Measurements from ENCODE around the gene GPR89A. TPM values are rescaled to one million over a fixed set of nuclear protein-coding genes. Genes with fewer than 3 reads are reported as not detected.

Gene GPR89A
- total RNA-seq, 1 donor from 2014 or later: 31.4 TPM

GRCh38 chr1:145702826-145703225 is 95.0 kb downstream of the GPR89A start:
- TF ChIP-seq CTCF (IDR thresholded peaks at IDR 0.05; ENCODE audit: partially characterized antibody, unreplicated experiment): no peak
- peaks cover under 1% of the 10 kb centered on the region for H3K4me1 Mint-ChIP-seq (ENCODE audit: low read depth, unreplicated experiment)
- no peak overlapping the region for H3K4me3 Mint-ChIP-seq (ENCODE audit: unreplicated experiment)

GRCh38 chr1:145705622-145706021 is 97.8 kb downstream of the GPR89A start:
- Mint-ChIP-seq H3K4me1 (ENCODE audit: low read depth, unreplicated experiment) (peaks cover 2% of the 10 kb centered on the region), H3K4me3 (ENCODE audit: unreplicated experiment) (no peak overlapping the region), H3K27ac (ENCODE audit: unreplicated experiment) (no peak overlapping the region), H3K9me3 (ENCODE audit: unreplicated experiment) (no peaks in the 10 kb centered on the region), H3K27me3 (ENCODE audit: unreplicated experiment) (peaks cover 2% of the 10 kb centered on the region), H3K36me3 (ENCODE audit: unreplicated experiment) (no peaks in the 10 kb centered on the region)
- DNase-seq: no peak
- no peak for TF ChIP-seq CTCF (IDR thresholded peaks at IDR 0.05; ENCODE audit: partially characterized antibody, unreplicated experiment)

More at GRCh38 chr1:145702826-145703225, 95.0 kb downstream of the GPR89A start:
- peaks cover 1% of the 10 kb centered on the region for H3K27me3 Mint-ChIP-seq (ENCODE audit: unreplicated experiment)
- H3K27ac Mint-ChIP-seq (ENCODE audit: unreplicated experiment): no peak overlapping the region
- no peak for DNase-seq
- H3K36me3 Mint-ChIP-seq (ENCODE audit: unreplicated experiment): no peaks in the 10 kb centered on the region
- peaks cover 3% of the 10 kb centered on the region for H3K9me3 Mint-ChIP-seq (ENCODE audit: unreplicated experiment)

GRCh38 chr1:145706086-145706664 is 98.4 kb downstream of the GPR89A start:
- no peaks in the 10 kb centered on the region for H3K9me3 Mint-ChIP-seq (ENCODE audit: unreplicated experiment)
- H3K27ac Mint-ChIP-seq (ENCODE audit: unreplicated experiment): no peak overlapping the region
- H3K27me3 Mint-ChIP-seq (ENCODE audit: unreplicated experiment): peaks cover 2% of the 10 kb centered on the region
- H3K36me3 Mint-ChIP-seq (ENCODE audit: unreplicated experiment): no peaks in the 10 kb centered on the region
- H3K4me1 Mint-ChIP-seq (ENCODE audit: low read depth, unreplicated experiment): peaks cover 2% of the 10 kb centered on the region
- H3K4me3 Mint-ChIP-seq (ENCODE audit: unreplicated experiment): no peak overlapping the region
- no peak for TF ChIP-seq CTCF (IDR thresholded peaks at IDR 0.05; ENCODE audit: partially characterized antibody, unreplicated experiment)
- no peak for DNase-seq

GRCh38 chr1:145707183-145707867 is 99.5 kb downstream of the GPR89A start, which contains the start of gene PDZK1:
Gene PDZK1, minus strand, starts transcription at chr1:145707368. Its CDS starts 19,347 bp downstream, at chr1:145688021.
- Mint-ChIP-seq H3K27ac (ENCODE audit: unreplicated experiment) (no peak within 1 kb of the TSS), H3K4me1 (ENCODE audit: low read depth, unreplicated experiment) (peaks cover 2% of the 10 kb centered on the region), H3K36me3 (ENCODE audit: unreplicated experiment) (no peaks in the 10 kb centered on the region), H3K4me3 (ENCODE audit: unreplicated experiment) (no peak within 1 kb of the TSS), H3K9me3 (ENCODE audit: unreplicated experiment) (no peaks in the 10 kb centered on the region), H3K27me3 (ENCODE audit: unreplicated experiment) (peaks cover 2% of the 10 kb centered on the region)
- no peak for DNase-seq
- TF ChIP-seq CTCF (IDR thresholded peaks at IDR 0.05; ENCODE audit: partially characterized antibody, unreplicated experiment): no peak

- peaks cover 2% of the 10 kb centered on the region for H3K27me3 Mint-ChIP-seq (ENCODE audit: unreplicated experiment)
- peaks cover 2% of the 10 kb centered on the region for H3K4me1 Mint-ChIP-seq (ENCODE audit: low read depth, unreplicated experiment)
- H3K36me3 Mint-ChIP-seq (ENCODE audit: unreplicated experiment): no peaks in the 10 kb centered on the region
- no peak overlapping the region for H3K4me3 Mint-ChIP-seq (ENCODE audit: unreplicated experiment)
- no peak for DNase-seq
- no peak overlapping the region for H3K27ac Mint-ChIP-seq (ENCODE audit: unreplicated experiment)
- TF ChIP-seq CTCF (IDR thresholded peaks at IDR 0.05; ENCODE audit: partially characterized antibody, unreplicated experiment): no peak
- H3K9me3 Mint-ChIP-seq (ENCODE audit: unreplicated experiment): no peaks in the 10 kb centered on the region
Measured at GRCh38 chr1:145708063-145708462, 100.3 kb downstream of the GPR89A start.
